Spleen (tissue), 11 donors: ENCODE results near the gene MUC2. TPM values are rescaled to one million over a fixed set of nuclear protein-coding genes. Genes with fewer than 3 reads are reported as not detected.

Source experiments
- DNase-seq: peaks from one replicate; pipeline ENCODE4 v3.0.0-alpha.2; 2020
- H3K27ac ChIP-seq, 8 donors: fragments of 200-600 bp; sonication (generic) in 7 of 8; 1 replicate in 4 of 8; 2 replicates in 4 of 8; pipeline versions ENCODE4 v1.5.0 to v1.8.0; 2016 to 2021; ENCODE audit warnings: inconsistent platforms in 4 of 8, mild to moderate bottlenecking in 4 of 8, moderate library complexity in 1 of 8
- H3K27me3 ChIP-seq, 7 donors: fragments of 200-600 bp; sonication (generic) in 6 of 7; replicated peaks in 1 of 7; 1 replicate in 4 of 7; 2 replicates in 3 of 7; pipeline versions ENCODE4 v1.5.0 to v1.8.0; 2016 to 2021; ENCODE audit warnings: inconsistent platforms in 3 of 7, mild to moderate bottlenecking in 1 of 7
- H3K36me3 ChIP-seq, 6 donors: fragments of 200-600 bp; sonication (generic) in 5 of 6; 1 replicate in 4 of 6; 2 replicates in 2 of 6; pipeline versions ENCODE4 v1.5.0 to v1.8.0; 2016 to 2021; ENCODE audit warnings: inconsistent platforms in 2 of 6
- H3K4me1 ChIP-seq, 6 donors: fragments of 200-600 bp; sonication (generic) in 5 of 6; 1 replicate in 3 of 6; 2 replicates in 3 of 6; pipeline versions ENCODE4 v1.5.0 to v1.8.0; 2016 to 2021; ENCODE audit warnings: inconsistent platforms in 3 of 6
- H3K4me3 ChIP-seq, 8 donors: fragments of 200-600 bp; sonication (generic) in 7 of 8; 1 replicate in 4 of 8; 2 replicates in 4 of 8; pipeline versions ENCODE4 v1.5.0 to v1.8.0; 2016 to 2021; ENCODE audit warnings: inconsistent platforms in 4 of 8, mild to moderate bottlenecking in 4 of 8, moderate library complexity in 2 of 8
- H3K9me3 ChIP-seq, 8 donors: fragments of 200-600 bp; sonication (generic) in 7 of 8; 1 replicate in 4 of 8; 2 replicates in 4 of 8; pipeline versions ENCODE4 v1.5.0 to v1.8.0; 2016 to 2021; ENCODE audit warnings: inconsistent platforms in 4 of 8
- CTCF ChIP-seq, 11 experiments: fragments of 200-600 bp in 7 of 11; fragments of 450-650 bp in 4 of 11; sonication (generic) in 4 of 11; IDR thresholded peaks in 8 of 11; conservative IDR thresholded peaks in 3 of 11; 1 replicate in 7 of 11; 2 replicates in 4 of 11; pipeline versions ENCODE4 v1.4.0 to v1.8.0; 2016 to 2021; ENCODE audit warnings: antibody characterized with exemption in 11 of 11, inconsistent platforms in 4 of 11, mild to moderate bottlenecking in 1 of 11
- POLR2A ChIP-seq, 3 donors: fragments of 450-650 bp; IDR thresholded peaks; one replicate each; pipeline ENCODE4 v1.5.1; 2017; ENCODE audit warnings: antibody characterized with exemption in 3 of 3, mild to moderate bottlenecking in 1 of 3
- POLR2AphosphoS5 ChIP-seq, 3 donors: sonication (generic); formaldehyde crosslinking; IDR thresholded peaks; one replicate each; pipeline ENCODE4 v1.5.1; 2017; ENCODE audit warnings: antibody characterized with exemption in 3 of 3
- WGBS, 5 donors: extraction: QIAGEN DNeasy Blood & Tissue Kit in 3 of 5; methylation state at CpG; one replicate each; pipeline versions ENCODE4 v1.1.5 to v1.1.7; 2013 to 2018; 5-methylcytosine and 5-hydroxymethylcytosine counted together
- intact Hi-C: fragments of 100-400 bp; cut with DNase I; formaldehyde crosslinking; loops from one replicate; pipeline ENCODE4 v1.15.0; 2023; ENCODE audit warnings: low total_unique reads
- polyA plus RNA-seq, 3 donors: library from polyadenylated mRNA; stranded (reverse); fragments of 200-250 nt; gene quantifications; one replicate each; pipeline ENCODE4 v1.2.1, GENCODE V29; 2013
- total RNA-seq, 7 donors: library from RNA; depleted of rRNA in 3 of 7; stranded (reverse); fragments of >200 nt in 3 of 7; fragmentation: NEBNext Ultra II Directional in 4 of 7; extraction: Animal tissue kit (Norgen Biotek cat#: 25700) in 4 of 7; gene quantifications; one replicate each; pipeline versions ENCODE4 v1.1.0 to v1.2.1, GENCODE V29; 2016 to 2021
- donor health status: healthy with polysubstance abuse.
- donor health status: DM: no; HTN: no; CAD: no; lungs with moderate emphysema.
- donor health status: DM: no; HTN: no; CAD: no.
- donor health status: Bipolar disorder and iron deficiency.
- donor health status: healthy.
- donor health status: DM: no; HTN: no; CAD: no.
- donor health status: DM: yes; HTN: yes; CAD: no.

Gene MUC2
- total and polyA plus RNA-seq, 10 donors, result 0.03 to 0.06 (median 0.03) TPM; not detected in 7

- 46 to 100% (median 68%) methylated on average over 1 to 16 of the region's 16 CpGs for WGBS, 5 donors
- TF ChIP-seq POLR2A (IDR thresholded peaks at IDR 0.05), result no peak
- TF ChIP-seq CTCF (IDR thresholded peaks at IDR 0.05 in 8 of 11, conservative IDR thresholded peaks at IDR 0.05 in 3 of 11), result peak in 5 of 11 experiments; percentile 11 to 45 (median 29)
- TF ChIP-seq POLR2AphosphoS5 (IDR thresholded peaks at IDR 0.05), result peak; percentile 52 to 76 (median 71)
- H3K4me3 ChIP-seq, result no peak overlapping the region
- H3K9me3 ChIP-seq, result no peaks in the 10 kb centered on the region
- peaks cover 0 to 23% (median 0%) of the 10 kb centered on the region in 6 donors for H3K36me3 ChIP-seq
- H3K27ac ChIP-seq, result no peak overlapping the region
- H3K27me3 ChIP-seq, result no peaks in the 10 kb centered on the region
- intact Hi-C loops, result no loop called here
- peaks cover 0 to 40% (median 4%) of the 10 kb centered on the region in 6 donors for H3K4me1 ChIP-seq
- DNase-seq, result no peak
Observed at GRCh38 chr11:1029654-1030053, 45.0 kb upstream of the MUC2 start.

- Histone ChIP-seq H3K4me3 (no peak overlapping the region), H3K9me3 (no peaks in the 10 kb centered on the region), H3K27me3 (no peaks in the 10 kb centered on the region), H3K27ac (no peak overlapping the region), H3K36me3 (peaks cover 0 to 18% (median 0%) of the 10 kb centered on the region in 6 donors), H3K4me1 (peaks cover 0 to 40% (median 4%) of the 10 kb centered on the region in 6 donors)
- WGBS, 5 donors, result 69 to 80% (median 72%) methylated on average over 9 to 16 of the region's 16 CpGs
- DNase-seq, result no peak
- intact Hi-C loops, result no loop called here
- TF ChIP-seq POLR2AphosphoS5 (IDR thresholded peaks at IDR 0.05) (no peak), CTCF (IDR thresholded peaks at IDR 0.05 in 8 of 11, conservative IDR thresholded peaks at IDR 0.05 in 3 of 11) (no peak), POLR2A (IDR thresholded peaks at IDR 0.05) (no peak)
Observed at GRCh38 chr11:1030086-1030485, 44.6 kb upstream of the MUC2 start.

GRCh38 chr11:1030556-1030955, 44.1 kb upstream of the MUC2 start:
- WGBS, 5 donors, result 60 to 100% (median 71%) methylated on average over 1 to 20 of the region's 20 CpGs
- TF ChIP-seq POLR2A (IDR thresholded peaks at IDR 0.05), result no peak
- TF ChIP-seq POLR2AphosphoS5 (IDR thresholded peaks at IDR 0.05), result peak in 2 of 3 donors; percentile 39 to 49
- H3K4me3 ChIP-seq, result no peak overlapping the region
- peaks cover 0 to 14% (median 0%) of the 10 kb centered on the region in 6 donors for H3K36me3 ChIP-seq
- no peaks in the 10 kb centered on the region for H3K9me3 ChIP-seq
- intact Hi-C loops, result no loop called here
- no peak for DNase-seq
- H3K4me1 ChIP-seq, result peaks cover 0 to 40% (median 4%) of the 10 kb centered on the region in 6 donors
- no peaks in the 10 kb centered on the region for H3K27me3 ChIP-seq
- H3K27ac ChIP-seq, result no peak overlapping the region

GRCh38 chr11:1031121-1031899, 43.4 kb upstream of the MUC2 start:
- intact Hi-C loops, result no loop called here
- TF ChIP-seq POLR2AphosphoS5 (IDR thresholded peaks at IDR 0.05), result peak in 2 of 3 donors; percentile 30 to 37
- TF ChIP-seq POLR2A (IDR thresholded peaks at IDR 0.05), result no peak
- TF ChIP-seq CTCF (IDR thresholded peaks at IDR 0.05 in 8 of 11, conservative IDR thresholded peaks at IDR 0.05 in 3 of 11), result no peak
- Histone ChIP-seq H3K4me1 (peaks cover 0 to 40% (median 4%) of the 10 kb centered on the region in 6 donors), H3K27me3 (peaks cover 0 to 3% (median 0%) of the 10 kb centered on the region in 7 donors), H3K9me3 (no peaks in the 10 kb centered on the region), H3K27ac (no peak overlapping the region), H3K4me3 (no peak overlapping the region), H3K36me3 (peaks cover 0 to 6% (median 0%) of the 10 kb centered on the region in 6 donors)
- 84 to 86% (median 85%) methylated on average over 25 to 30 of the region's 30 CpGs for WGBS, 5 donors
- no peak for DNase-seq
